ENCODE results near the gene PANX1.

Gene PANX1

GRCh38 chr11:94133752-94134151 lies 5.1 kb downstream of the PANX1 start:
- peaks cover 34% of the 10 kb centered on the region for H3K4me1 ChIP-seq
- no peak for TF ChIP-seq CTCF (IDR thresholded peaks at IDR 0.05; ENCODE audit: low read depth, low read length)

GRCh38 chr11:94134651-94135512 lies 6.2 kb downstream of the PANX1 start:
- no peaks in the 10 kb centered on the region for H3K36me3 ChIP-seq
- H3K9me3 ChIP-seq, result no peaks in the 10 kb centered on the region
- no peak for TF ChIP-seq CTCF (IDR thresholded peaks at IDR 0.05; ENCODE audit: low read depth, low read length)
- no peaks in the 10 kb centered on the region for H3K27me3 ChIP-seq
- H3K4me3 ChIP-seq (ENCODE audit: low read depth, low read length), result no peak overlapping the region; the same call in 1 of the 2 replicates
- H3K4me1 ChIP-seq, result peaks cover 35% of the 10 kb centered on the region
- peak; percentile 74 for DNase-seq

More at GRCh38 chr11:94133752-94134151, 5.1 kb downstream of the PANX1 start:
- H3K36me3 ChIP-seq, result no peaks in the 10 kb centered on the region
- DNase-seq, result no peak
- no peaks in the 10 kb centered on the region for H3K27me3 ChIP-seq
- no peak overlapping the region for H3K4me3 ChIP-seq (ENCODE audit: low read depth, low read length)
- H3K9me3 ChIP-seq, result no peaks in the 10 kb centered on the region

- no peak for TF ChIP-seq CTCF (IDR thresholded peaks at IDR 0.05; ENCODE audit: low read depth, low read length)
- H3K9me3 ChIP-seq, result no peaks in the 10 kb centered on the region
- H3K36me3 ChIP-seq, result no peaks in the 10 kb centered on the region
- DNase-seq, result peak; percentile 29
- H3K4me3 ChIP-seq (ENCODE audit: low read depth, low read length), result no peak overlapping the region
- peaks cover 18% of the 10 kb centered on the region for H3K4me1 ChIP-seq
- H3K27me3 ChIP-seq, result no peaks in the 10 kb centered on the region
These were observed 10.8 kb downstream of the PANX1 start for GRCh38 chr11:94139416-94139815.

- TF ChIP-seq CTCF (IDR thresholded peaks at IDR 0.05; ENCODE audit: low read depth, low read length), result no peak
- DNase-seq, result no peak
- peaks cover 13% of the 10 kb centered on the region for H3K4me1 ChIP-seq
- H3K9me3 ChIP-seq, result no peaks in the 10 kb centered on the region
- H3K27me3 ChIP-seq, result no peaks in the 10 kb centered on the region
- H3K4me3 ChIP-seq (ENCODE audit: low read depth, low read length), result no peak overlapping the region
- H3K36me3 ChIP-seq, result no peaks in the 10 kb centered on the region
These were observed 11.6 kb downstream of the PANX1 start for GRCh38 chr11:94140154-94140655.

- H3K4me1 ChIP-seq, result peaks cover 17% of the 10 kb centered on the region
- no peak for DNase-seq
- TF ChIP-seq CTCF (IDR thresholded peaks at IDR 0.05; ENCODE audit: low read depth, low read length), result no peak
- H3K36me3 ChIP-seq, result no peaks in the 10 kb centered on the region
- no peaks in the 10 kb centered on the region for H3K27me3 ChIP-seq
- no peak overlapping the region for H3K4me3 ChIP-seq (ENCODE audit: low read depth, low read length)
- H3K9me3 ChIP-seq, result no peaks in the 10 kb centered on the region
These were observed 13.1 kb downstream of the PANX1 start for GRCh38 chr11:94141511-94142307.

All from BE2C (cell line).